HG03097 (cell line): Measurements from ENCODE around the gene TUBA4B.
A peak's percentile ranks its signal among the peaks of the same experiment; 100 is the strongest.

Experiments
- ATAC-seq: cut with Tn5 transposase; IDR thresholded peaks from one replicate; pipeline ENCODE4 v1.9.1; 2021; ENCODE audit not compliant: unreplicated experiment, low FRiP score

TUBA4B gene

DNA sequence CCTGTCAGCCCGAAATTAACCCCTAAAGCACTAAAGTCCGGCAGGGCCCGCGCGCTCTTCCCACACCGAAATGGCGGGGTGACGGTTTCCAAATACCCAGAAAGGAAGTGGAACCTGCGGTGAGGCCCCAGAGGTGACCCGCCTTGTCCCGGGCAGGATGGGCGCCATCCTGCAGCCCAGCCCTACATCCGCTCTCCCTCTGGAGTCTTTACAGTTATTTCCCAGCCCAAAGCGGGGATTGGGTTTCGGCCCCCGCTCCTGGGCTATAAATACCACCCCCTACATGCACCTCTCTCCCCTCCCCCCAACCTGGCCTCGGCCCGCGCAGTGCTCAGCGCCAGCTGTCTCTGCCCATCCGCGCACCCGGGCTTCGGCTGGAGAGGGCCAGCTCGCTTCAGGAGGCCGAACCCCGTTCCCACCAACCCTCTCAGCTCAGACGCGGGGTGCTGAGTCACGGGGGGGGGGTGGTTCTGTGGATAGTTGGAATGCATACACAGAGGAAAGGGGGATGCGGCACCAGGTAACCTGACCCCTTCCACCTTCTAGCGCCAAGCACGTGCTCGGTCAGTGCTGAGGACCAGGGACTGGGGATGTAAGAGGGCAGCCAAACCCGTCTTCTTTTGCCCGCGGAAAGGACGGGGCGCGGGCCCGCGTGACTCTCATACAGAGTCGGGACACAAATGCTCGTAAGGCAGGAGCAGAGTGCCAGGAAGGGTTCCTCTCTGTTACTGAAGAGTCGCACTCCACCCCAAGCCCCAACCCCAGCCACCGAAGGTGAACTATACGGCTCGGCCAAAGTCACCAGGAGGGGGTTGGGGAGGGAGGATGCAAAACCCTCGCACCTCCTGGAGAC lies at the start of gene TUBA4B:
TUBA4B (plus strand) TSS at position 344 of the 853 bp plus-strand sequence; CDS start at position 509, 165 bp downstream.
- no peak for ATAC-seq

DNA sequence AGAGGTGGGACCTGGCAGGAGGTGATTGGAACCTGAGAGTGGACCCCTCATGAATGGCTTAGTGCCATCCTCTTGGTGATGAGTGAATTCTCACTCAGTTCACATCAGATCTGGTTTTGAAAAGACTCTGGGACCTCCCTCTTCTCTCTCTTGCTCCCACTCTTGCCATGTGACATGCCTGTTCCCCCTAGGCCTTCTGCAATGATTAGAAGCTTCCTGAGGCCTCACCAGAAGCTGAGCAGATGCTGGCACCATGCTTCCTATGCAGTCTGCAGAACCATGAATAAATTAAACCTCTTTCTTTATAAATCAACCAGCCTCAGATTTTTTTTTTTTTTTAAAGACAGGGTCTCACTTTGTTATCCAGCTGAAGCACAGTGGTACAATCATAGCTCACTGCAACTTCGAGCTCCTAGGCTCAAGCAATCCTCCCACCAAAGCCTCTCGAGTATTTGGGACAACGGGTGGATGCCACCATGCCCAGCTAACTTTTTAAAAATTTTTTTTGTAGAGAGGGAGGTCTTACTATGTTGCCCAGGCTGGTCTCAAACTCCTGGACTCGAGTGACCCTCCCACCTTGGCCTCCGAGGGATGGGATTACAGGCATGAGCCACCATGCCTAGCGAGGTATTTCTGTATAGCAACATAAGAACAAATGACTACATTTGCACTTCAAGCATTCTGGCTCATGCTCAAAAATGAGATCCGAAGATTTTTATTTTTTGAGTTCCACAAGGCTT lies 48.4 kb upstream of the TUBA4B start:
- no peak for ATAC-seq

DNA sequence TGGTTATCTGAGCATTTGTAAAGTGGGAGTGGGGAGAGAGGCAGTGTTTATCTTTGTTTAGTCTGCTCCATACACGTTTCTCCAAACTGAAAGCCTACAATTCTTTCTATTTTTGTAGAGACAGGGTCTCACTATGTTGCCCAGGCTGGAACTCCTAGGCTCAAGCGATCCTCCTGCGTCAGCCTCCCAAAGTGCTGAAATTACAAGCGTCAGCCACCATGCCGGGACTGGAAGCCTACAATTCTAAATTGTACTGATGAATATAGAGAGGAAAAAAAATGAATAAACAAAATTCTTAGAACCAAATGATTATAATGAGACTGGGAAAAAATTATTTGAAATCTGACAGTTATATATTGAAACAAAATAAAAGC lies 47.9 kb upstream of the TUBA4B start:
- ATAC-seq, result no peak

DNA sequence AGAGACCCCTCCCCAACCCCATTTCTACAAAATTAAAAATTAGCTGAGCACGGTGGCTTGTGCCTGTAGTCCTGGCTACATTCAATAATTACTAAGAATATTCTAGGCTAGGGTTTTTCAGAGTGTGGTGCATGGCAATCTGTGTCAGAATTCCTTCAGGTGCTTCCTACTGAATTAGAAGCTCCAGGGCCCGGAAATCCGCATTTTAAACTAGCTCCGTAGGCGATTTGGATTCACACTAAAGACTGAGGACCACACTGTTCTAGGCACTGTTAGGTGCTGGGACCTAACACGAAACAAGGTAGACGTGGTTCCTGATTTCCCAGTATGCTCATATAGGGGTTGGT lies 47.1 kb upstream of the TUBA4B start:
- no peak for ATAC-seq

DNA sequence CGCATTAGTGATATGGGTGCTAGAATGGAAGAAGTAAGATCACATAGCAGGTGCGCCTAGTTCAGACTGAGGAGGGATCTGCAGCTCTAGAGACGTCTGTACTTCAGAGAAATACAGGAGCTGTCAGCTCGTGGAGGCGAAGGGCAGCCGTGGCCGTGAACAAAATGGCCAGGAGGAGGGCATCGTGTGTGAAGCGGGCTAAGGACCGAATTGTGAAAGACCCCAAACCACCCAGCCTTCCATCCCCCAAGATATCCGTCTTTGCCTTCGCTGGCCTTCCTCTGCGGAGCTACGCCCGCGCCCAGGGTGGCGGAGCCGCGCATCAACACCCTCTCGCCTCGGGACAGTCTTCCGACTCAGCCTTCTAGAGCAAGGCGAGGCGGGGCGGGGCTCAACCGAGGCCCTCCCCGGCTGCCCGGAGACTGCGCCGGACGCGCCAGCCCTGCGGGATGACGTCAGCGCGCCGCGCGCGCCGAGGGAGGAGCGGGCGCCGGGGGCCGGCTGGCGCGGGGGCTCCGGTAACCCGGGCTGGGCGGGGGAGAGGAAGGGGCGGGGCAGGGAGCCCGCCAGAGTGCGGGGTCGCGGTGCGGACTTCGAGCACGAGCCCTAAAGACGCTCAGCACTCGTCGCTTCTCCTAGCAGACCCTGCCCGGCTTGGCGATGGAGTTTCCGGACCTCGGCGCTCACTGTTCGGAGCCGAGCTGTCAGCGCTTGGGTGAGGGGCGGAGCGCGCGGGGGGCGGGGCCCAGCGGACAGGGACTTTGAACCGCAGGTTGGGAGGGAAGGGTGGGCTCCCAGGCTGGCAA lies 46.5 kb upstream of the TUBA4B start, which contains the start of gene ZFAND2B:
ZFAND2B (plus strand) TSS at position 455 of the 806 bp plus-strand sequence; CDS start at position 661, 206 bp downstream.
- peak; percentile 93 for ATAC-seq

DNA sequence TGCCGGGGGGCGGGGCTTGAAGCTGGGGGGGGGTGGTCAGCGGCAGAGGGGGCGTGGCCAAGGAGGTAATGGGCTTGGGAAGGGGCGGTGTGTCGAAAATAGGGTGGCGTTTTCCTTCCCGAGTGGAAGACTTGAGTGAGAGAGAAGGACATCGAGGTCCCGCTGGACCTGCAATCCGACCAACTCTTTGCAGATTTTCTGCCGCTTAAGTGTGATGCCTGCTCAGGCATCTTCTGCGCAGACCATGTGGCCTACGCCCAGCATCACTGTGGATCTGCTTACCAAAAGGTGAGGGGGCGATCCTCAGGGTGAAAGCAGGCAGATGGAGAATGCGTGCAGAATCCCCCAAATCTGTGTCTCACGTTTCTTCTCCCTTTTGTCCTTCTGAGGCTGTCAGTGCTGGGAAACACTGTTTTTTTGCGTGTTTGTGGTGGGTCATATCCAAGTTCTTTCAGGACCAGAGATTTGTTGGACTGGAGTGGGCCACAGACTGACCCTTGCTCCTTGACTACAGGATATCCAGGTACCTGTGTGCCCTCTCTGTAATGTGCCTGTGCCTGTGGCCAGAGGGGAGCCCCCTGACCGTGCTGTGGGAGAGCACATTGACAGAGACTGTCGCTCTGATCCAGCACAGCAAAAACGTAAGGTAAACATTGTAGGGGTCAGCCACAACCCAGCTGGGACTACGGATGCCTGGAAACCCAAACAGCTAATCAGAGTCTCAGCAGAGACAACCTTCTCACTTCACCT lies 45.7 kb upstream of the TUBA4B start:
- no peak for ATAC-seq

DNA sequence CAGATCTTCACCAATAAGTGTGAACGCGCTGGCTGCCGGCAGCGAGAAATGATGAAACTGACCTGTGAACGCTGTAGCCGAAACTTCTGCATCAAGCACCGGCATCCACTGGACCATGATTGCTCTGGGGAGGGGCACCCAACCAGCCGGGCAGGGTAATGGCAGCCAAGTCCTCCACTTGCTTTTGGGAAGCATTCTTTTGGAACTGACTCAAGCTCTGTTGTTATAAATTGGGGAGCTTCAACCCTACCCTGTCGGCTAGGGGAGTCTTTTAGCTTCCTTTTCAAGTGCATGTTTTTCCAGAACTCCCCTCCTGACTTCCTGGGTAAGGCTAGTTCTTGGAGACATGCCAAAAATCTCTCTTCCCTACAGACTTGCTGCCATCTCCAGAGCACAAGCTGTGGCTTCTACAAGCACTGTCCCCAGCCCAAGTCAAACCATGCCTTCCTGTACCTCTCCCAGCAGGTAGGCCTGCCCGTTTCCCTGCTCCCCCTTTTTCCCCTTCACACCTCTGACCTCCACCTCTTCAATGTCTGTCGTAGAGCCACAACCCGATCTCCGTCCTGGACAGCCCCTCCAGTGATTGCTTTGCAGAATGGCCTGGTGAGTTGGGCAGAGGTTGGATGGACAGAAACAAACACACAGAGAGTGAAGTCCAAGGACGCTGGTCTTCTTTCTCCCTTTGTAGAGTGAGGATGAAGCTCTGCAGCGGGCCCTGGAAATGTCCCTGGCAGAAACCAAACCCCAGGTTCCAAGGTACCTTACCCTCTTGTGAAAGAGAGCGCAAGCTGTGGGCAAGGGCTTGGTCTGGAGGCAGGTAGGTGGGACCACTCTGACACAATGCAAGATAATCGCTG lies 44.9 kb upstream of the TUBA4B start:
- ATAC-seq, result no peak

DNA sequence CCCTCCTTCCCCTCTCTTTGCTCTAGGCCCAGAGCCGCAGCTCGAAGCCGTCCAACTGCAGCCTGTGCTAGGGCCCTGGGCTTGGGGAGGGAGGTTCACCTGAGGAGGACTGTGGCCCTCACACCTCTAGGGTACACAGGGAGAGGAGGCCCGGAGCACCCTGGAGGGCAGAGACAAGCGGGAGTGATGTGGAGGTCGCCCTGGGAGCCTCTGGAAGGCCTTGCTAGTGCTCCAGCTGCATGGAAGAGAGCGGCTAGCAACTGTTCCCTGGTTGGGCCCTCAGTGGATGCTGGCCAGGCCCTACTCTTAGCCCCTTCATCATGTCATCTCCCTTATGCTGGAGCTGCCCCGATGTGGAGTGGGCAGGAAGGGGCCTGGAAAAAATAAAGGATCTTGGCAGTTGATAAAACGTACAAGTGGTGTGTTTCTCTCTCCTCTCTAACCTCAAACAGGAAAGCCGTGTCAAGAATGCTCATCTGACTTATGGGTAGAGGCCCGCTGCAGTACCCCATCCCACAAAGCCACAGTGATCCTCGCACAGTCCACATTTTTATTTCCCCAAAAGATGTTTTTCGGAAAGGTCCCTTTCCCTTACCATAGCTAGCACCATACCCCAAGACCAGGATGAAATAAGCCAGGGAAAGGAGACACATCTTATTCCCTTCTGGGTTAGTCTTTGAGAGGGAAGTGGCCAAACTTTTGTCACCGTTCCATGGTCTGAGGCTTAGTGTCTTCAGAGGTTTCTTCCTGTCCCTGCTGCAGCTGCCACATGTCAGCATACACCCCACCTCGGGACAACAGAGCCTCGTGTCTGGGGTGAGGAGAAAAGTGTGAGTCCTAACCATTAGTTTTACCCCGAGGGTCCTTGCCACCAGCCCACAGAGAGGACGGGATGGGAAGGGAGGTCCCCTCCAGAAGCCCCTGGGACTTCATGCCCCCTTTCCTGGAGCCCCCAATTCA lies 43.5 kb upstream of the TUBA4B start:
- ATAC-seq, result no peak

DNA sequence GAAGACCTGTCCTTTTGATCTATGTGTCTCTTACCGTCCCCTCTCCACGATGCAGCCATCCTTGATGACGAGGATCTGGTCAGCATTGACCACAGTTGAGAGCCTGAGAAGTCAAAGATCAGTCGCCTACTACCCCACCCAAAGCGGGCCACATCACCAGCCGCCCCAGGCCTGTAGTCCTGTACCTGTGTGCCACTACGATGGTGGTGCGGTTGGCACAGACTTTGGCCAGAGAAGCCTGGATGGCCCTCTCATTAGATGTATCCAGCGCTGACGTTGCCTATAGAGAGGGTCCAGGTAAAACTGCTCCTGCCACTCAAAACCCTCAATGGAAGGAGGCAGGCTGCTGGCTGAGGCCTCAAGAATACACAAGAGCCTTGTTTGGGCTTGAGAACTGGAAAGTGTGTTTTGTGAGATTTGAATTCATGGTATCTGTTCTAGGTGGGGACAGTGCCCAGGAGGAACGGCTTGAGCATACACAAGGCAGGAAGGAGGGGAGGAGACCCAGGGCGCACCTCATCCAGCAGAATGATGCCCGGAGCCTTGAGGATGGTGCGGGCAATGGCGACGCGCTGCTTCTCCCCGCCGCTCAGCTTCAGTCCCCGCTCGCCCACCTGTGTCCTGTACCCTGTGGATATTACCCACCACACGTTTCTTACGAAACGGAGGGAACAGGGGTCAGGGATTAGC lies 42.7 kb upstream of the TUBA4B start:
- ATAC-seq, result no peak

DNA sequence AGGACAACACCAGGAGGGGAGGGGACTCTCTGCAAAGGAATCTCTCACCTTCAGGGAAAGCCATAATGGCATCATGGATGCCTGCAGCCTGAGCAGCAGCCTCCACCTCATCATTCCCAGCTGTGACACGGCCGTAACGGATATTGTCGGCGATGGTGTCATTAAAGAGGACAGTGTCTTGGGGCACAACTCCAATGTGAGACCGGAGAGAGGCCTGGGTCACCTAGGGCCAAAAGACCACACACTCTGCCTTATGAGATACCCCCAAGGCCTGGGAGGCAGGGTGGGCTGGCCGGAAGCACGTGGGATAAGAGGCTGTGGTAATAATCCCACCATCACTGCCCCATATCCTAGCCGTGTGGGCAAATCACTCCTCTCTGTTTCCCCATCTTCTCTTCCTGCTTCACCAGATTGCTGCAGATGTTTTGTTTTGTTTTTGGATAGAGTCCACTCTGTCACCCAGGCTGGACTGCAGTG lies 42.1 kb upstream of the TUBA4B start:
- no peak for ATAC-seq

DNA sequence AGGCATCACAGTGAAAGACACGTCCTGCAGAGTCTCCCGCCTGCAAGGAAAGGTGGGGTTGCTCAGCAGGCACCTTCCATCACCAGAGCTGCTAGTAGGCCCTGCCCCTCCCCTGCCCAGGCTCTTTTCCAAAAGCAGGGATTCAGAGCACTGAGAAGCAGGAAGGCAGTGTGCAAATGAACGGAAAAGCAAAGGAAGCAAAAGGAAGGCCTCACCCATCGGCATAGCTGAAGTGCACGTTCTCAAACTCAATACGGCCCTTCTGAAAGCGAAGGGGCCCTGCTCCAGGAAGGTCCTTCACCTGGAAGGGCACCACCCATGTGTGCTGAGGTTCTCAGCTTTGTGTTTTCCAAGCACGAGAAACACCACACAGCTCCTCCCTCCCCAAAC lies 40.0 kb upstream of the TUBA4B start:
- no peak for ATAC-seq

DNA sequence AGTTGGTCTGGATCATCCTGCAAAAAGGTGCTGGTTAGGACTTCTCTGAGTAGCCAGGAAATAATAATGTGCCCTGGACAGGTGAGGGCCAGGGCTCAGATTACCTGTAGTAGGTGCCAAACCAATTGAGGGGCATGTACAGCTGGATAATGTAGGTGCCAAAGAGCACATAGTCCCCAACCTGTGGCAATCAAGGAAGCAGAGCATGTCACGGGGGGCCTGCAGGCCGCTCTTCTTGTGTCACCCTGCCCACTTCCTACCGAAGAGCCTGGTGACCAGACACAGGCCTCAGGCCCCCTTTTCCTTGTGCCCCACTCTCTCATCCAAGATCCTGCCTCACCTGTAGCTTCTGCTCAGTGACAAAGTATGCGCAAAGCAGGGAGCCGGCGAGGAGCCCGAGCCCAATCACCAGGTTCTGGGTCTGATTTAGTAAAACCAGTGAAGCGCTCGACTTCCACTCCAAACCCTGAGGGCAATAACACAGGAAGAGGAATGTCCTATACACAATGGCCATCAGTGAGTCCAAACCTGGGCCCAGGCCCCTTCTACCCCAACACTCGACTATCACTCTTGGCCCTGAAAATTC lies 39.5 kb upstream of the TUBA4B start:
- ATAC-seq, result no peak

DNA sequence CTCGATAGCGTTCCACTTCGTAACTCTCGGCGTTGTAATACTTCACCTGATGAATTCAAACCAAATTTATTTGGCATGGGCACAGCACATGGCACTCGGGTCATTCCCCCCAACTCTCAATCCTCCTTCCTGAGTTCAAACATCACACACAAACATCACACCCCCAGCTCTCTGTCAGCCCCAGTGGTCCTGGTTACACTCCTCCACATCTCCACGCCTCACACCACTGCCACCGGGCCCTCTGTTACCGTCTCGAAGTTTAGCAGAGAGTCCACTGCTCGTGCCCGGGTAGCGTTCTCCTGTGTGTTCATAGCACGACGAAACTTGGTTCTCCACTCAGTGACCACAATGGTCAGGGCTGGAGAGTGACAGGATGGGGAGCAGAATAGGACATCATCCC lies 38.9 kb upstream of the TUBA4B start:
- ATAC-seq, result no peak

DNA sequence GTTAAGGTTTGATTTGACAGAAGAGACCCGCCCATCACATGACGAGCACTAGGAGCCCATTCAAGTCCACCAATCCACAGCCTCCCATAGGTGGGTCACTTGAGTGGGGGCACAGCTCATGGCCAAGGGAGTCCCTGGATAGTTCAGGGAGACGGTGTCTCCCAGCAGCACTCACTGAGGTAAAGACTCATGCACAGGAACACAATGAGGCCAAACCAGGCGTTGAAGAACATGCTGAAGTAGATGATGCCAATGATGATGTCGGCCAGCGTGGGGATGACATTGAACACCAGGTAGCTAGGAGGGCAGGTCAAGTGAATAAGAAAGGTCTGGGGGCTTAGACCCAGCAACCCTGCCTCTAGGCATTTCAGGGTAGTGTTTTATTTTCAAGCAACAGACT lies 38.3 kb upstream of the TUBA4B start:
- no peak for ATAC-seq

DNA sequence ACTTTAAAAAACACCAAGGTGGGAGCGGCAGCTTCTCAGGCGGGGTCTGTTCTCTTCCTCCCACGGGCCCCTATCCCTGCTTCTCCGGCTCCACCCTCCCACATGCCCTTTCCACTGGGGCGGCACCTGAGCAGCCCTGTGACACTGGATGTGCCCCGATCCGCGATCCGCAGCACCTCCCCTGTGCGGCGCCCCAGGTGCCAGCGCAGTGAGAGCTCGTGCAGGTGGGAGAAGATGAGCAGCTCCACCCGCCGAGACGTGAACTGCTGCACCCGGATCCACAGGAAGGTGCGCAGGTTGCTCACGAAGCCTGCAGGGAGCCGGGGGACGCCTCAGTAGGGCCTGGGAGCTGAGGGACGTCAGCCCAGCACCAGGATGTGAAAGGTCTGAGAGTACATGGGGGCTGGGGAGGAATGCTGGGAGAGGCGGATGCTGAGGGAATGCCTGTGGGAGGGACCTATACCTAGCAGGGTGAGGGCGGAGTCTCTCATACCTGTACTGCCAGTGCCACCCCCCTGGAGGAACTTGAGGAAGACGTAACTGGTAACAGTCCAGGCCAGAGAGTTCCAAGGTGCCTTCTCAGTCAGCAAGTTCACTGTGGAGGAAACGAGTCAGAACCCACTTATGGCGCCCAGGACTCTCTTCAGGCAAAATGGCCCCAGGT lies 37.0 kb upstream of the TUBA4B start:
- ATAC-seq, result no peak

DNA sequence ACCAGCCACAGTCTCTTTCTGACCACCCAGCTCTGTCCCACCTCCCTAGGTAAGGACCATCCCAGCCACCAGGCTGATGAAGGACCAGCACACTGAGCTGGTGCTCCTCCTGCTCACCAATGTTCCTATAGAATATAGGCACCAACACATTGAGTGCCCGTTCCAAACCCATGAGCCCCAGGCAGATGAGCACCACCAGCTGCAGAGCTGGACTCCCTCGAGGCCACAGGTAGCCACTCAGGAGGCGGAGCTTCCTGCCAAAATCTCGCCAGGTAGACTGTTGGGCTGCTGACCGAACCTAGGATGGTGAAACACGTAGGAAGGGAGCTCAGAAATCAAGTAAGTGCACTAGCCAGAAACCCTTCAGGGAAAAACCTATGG lies 36.5 kb upstream of the TUBA4B start:
- ATAC-seq, result no peak

DNA sequence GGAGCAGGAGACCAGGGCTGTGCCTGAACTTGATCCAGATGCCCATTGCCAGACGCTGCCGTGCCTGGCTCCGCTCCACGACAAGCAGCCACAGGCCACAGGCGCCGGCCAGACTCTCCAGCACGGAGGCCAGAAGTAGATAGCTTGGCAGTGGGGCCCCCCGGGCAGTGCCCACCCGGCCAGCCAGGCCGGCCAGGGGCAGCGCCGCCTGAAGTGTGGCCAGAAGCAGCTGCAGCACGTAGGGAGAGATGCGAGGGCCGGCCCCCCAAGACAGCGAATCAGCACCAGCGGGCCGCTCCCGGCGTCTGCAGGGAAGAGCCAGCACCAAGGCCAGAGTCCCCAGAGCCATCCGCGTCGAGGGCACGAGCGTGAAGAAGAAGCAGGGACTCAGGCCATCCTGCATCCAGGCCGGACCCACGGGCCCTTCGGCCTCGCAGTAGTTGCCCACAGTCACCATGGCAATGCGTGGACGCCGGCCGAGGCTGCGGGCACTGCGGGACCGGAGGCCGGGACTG lies 34.8 kb upstream of the TUBA4B start:
- ATAC-seq, result peak; percentile 5
